HG02623 (cell line): ENCODE results near the gene ERBB4.

ENCODE experiments used
- ATAC-seq: cut with Tn5 transposase; IDR thresholded peaks from one replicate; pipeline ENCODE4 v1.9.1; 2021; ENCODE audit warnings: moderate library complexity; ENCODE audit not compliant: unreplicated experiment

The ERBB4 gene

GRCh38 chr2:212538305-212539071 lies at the start of gene ERBB4:
Gene ERBB4, minus strand, starts transcription at chr2:212538802. Its CDS starts 272 bp downstream, at chr2:212538530.
- no peak for ATAC-seq

DNA sequence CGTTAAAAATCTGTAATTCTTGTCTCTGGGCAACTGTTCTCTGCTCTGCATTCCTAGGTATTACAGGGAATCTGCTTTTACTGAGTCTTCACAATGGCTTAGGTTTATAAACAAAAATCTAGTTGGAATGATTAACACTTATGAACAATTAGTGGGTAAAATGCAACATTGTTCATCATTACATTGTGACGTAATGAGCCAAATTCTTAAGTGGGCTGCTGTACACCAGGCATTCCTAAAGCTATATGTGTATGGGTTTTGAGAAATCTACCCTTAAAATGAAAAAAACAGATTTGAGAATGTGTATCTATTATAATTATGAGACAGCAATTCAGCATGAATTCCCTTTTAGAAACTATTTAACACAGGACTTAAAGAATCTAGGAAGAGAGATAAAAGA lies 41.5 kb upstream of the ERBB4 start:
- no peak for ATAC-seq

DNA sequence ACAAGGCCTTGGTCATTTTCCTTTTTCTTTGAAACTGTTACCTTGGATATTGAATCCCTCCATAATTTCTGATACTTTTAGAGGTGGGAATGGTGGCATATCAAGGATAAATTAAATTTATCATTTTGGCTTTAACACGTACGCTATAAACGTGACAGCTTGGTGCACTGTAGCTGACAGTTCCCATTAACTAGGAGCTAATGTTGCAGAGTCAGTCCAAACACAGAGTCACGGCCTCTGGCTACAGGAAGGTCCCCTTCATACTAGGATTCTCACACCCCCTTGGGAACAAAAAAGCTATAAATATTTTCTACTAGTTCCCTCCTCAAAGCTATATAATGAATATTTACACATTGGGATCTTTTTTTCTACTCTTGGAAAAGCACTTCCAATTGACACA lies 17.7 kb upstream of the ERBB4 start:
- ATAC-seq: no peak

GRCh38 chr2:212554233-212554632 lies 15.6 kb upstream of the ERBB4 start:
- ATAC-seq: no peak

DNA sequence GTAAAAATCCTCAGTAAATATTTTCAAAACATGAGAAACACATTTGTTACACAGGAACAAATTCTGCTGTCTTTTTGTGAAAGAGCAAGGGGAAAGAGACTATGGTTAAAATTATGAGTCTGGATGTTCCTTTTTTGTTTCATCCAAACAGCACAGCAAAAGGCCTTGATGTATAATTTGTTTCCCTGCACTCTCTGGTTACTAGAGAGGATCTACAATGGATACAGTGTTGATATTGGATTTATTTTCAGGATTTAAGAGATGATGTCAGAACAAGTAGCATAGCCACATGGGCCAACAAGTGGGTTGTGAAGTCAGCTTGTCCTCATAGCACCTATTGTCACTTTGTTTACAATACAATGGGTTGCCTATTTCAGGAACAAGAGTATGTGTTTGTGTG lies 11.3 kb upstream of the ERBB4 start:
- no peak for ATAC-seq

DNA sequence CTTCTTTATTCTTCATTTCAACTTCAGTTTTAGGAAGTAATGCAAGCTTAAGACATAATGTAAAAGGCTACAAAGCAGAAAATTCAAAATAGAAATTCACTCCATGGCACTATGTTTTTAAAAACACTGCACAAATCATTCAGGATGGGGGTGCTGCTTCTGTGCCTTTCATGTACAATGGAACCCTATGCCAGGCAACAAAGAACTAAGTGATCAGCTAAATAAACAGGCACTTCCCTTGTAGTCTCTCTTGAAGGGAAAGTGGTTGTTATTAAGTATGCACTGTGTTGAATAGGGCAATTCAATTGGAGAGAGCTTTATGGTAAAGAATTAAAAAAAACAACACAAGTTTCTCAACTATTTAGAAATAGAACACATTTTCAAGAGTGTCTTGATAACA lies 10.9 kb upstream of the ERBB4 start:
- ATAC-seq: no peak

GRCh38 chr2:212548455-212548819 lies 9.8 kb upstream of the ERBB4 start:
- no peak for ATAC-seq

GRCh38 chr2:212547716-212548454 lies 9.3 kb upstream of the ERBB4 start:
- ATAC-seq: no peak

- no peak for ATAC-seq
Measured at GRCh38 chr2:212546669-212547068, 8.1 kb upstream of the ERBB4 start.

GRCh38 chr2:212540341-212540740 lies 1.7 kb upstream of the ERBB4 start:
- no peak for ATAC-seq

GRCh38 chr2:212539072-212539880 lies 674 bp upstream of the ERBB4 start:
- no peak for ATAC-seq

GRCh38 chr2:212537726-212538304 lies 787 bp downstream of the ERBB4 start:
- peak; percentile 37 for ATAC-seq

- peak; percentile 21 for ATAC-seq
Measured at GRCh38 chr2:212536817-212537725, 1.5 kb downstream of the ERBB4 start.

DNA sequence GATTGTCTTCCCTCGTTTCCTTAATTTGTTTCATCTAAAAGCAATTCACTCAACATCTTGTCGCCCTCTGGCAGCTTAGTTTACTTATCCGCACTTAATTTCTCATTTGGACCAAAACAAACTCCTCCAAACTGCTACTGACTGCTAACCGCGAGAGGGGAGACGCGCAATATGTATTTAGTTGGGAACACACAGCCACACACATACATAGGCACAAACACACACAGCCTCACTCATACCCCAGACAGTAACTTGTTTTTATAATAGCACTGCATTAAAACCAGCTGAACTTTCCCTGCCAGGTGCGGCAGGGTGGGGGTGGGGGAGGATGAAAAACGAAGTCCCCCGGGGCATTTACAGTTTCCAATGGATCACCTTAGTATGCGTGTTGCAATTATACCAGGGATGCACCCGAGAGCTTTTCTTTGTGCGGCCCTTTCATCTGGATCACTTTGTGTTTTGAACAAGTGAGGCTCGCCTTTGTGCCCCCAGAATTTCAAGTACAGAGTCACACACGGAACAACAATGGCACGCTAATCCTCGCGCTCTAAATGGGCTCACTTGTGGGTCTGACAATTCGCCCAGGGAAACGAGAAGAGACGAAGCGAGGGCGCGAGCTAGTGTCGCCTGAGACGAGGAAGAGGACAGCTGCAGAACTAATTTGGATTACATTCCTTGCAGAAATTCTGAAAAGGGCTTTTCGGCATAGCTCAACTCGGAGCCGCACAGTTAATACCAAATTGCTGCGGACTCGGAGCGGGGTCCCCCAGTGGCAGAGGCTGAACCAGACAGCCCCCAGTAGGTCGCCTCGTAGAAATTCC lies 2.4 kb downstream of the ERBB4 start:
- no peak for ATAC-seq

- no peak for ATAC-seq
Measured at GRCh38 chr2:212534336-212534735, 4.3 kb downstream of the ERBB4 start.

DNA sequence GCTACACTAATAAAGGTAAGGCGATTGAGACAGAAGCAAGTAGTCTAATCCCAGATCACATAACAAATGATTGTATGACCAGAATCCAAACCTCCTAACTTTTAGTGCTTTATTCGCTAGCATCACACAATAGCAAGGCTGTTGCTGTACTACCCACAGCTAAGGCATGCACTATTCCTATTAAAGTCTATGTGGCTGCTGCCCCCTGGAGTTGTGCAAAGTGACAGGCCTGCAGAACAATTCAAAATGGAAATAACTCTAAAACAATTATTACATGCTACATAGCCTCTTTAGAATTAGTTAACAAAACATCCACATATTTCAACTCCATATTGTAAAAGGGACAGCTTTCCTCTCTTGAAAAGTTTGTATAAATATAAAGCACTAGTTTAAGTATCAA lies 6.0 kb downstream of the ERBB4 start:
- no peak for ATAC-seq

DNA sequence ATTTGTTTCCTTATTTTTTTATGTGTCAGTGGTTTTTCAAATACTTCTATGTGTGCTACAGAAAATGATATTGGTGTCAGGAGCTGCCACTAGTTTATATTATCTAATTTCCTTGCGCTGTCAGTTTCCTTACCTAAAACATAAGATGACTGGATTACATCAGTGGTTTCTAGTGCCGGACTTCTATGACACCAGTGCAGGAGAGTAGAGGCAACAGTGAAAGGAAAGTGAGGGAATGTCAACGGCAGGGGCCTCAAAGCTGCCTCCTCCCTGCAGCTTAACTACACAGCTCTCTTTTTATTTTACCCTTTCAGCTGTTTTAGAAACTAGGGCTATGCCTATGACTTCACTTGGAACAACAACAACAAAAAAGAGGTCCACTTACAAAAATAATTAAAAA lies 6.5 kb downstream of the ERBB4 start:
- ATAC-seq: no peak

- no peak for ATAC-seq
Measured at GRCh38 chr2:212531499-212531898, 7.1 kb downstream of the ERBB4 start.

GRCh38 chr2:212530991-212531390 lies 7.6 kb downstream of the ERBB4 start:
- ATAC-seq: no peak
